Chondrocyte (in vitro differentiated cells): ENCODE results near the gene ODC1. TPM values are rescaled to one million over a fixed set of nuclear protein-coding genes. Genes with fewer than 3 reads are reported as not detected.

Experiments
- DNase-seq: peaks from one replicate; pipeline ENCODE4 v3.0.0; 2021; ENCODE audit warnings: mixed read lengths, low spot score
- H3K27ac Mint-ChIP-seq: one replicate; pipeline ENCODE4 v1.8.0; 2021; ENCODE audit warnings: mild to moderate bottlenecking, moderate library complexity, mixed read lengths; ENCODE audit not compliant: unreplicated experiment
- H3K27me3 Mint-ChIP-seq: 2 replicates; pipeline ENCODE4 v1.8.0; 2021; ENCODE audit warnings: low read depth, mixed read lengths
- H3K36me3 Mint-ChIP-seq: 2 replicates; pipeline ENCODE4 v1.8.0; 2021; ENCODE audit warnings: low read depth, mixed read lengths
- H3K4me1 Mint-ChIP-seq: 2 replicates; pipeline ENCODE4 v1.8.0; 2021; ENCODE audit warnings: low read depth, mild to moderate bottlenecking, mixed read lengths
- H3K4me3 Mint-ChIP-seq: one replicate; pipeline ENCODE4 v1.8.0; 2021; ENCODE audit warnings: mild to moderate bottlenecking, moderate library complexity, mixed read lengths; ENCODE audit not compliant: unreplicated experiment
- H3K9me3 Mint-ChIP-seq: 2 replicates; pipeline ENCODE4 v1.8.0; 2021; ENCODE audit warnings: low read depth, mixed read lengths
- total RNA-seq: library from RNA; stranded (reverse); gene quantifications from 3 replicates; pipeline ENCODE4 v1.2.1, GENCODE V29; 2021
- TF ChIP-seq, protein P1 (sequence below): fragments of 200-600 bp; sonication (generic); IDR thresholded peaks from 2 replicates; pipeline ENCODE4 v1.5.0; 2021; ENCODE audit warnings: antibody characterized with exemption, mild to moderate bottlenecking, moderate library complexity

The ODC1 gene
- total RNA-seq, 1 donor from 2014 or later: 65.3 TPM

- H3K9me3 Mint-ChIP-seq: no peaks in the 10 kb centered on the region
- DNase-seq: peak; percentile 81
- H3K4me1 Mint-ChIP-seq: no peaks in the 10 kb centered on the region
- TF ChIP-seq, protein P1, sequence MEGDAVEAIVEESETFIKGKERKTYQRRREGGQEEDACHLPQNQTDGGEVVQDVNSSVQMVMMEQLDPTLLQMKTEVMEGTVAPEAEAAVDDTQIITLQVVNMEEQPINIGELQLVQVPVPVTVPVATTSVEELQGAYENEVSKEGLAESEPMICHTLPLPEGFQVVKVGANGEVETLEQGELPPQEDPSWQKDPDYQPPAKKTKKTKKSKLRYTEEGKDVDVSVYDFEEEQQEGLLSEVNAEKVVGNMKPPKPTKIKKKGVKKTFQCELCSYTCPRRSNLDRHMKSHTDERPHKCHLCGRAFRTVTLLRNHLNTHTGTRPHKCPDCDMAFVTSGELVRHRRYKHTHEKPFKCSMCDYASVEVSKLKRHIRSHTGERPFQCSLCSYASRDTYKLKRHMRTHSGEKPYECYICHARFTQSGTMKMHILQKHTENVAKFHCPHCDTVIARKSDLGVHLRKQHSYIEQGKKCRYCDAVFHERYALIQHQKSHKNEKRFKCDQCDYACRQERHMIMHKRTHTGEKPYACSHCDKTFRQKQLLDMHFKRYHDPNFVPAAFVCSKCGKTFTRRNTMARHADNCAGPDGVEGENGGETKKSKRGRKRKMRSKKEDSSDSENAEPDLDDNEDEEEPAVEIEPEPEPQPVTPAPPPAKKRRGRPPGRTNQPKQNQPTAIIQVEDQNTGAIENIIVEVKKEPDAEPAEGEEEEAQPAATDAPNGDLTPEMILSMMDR: no peak
- no peaks in the 10 kb centered on the region for H3K27me3 Mint-ChIP-seq
- peaks cover 7% of the 10 kb centered on the region for H3K36me3 Mint-ChIP-seq
- H3K27ac Mint-ChIP-seq: no peak overlapping the region
- H3K4me3 Mint-ChIP-seq: no peak overlapping the region
Observed at GRCh38 chr2:10435820-10436204, 12.3 kb downstream of the ODC1 start.

DNA sequence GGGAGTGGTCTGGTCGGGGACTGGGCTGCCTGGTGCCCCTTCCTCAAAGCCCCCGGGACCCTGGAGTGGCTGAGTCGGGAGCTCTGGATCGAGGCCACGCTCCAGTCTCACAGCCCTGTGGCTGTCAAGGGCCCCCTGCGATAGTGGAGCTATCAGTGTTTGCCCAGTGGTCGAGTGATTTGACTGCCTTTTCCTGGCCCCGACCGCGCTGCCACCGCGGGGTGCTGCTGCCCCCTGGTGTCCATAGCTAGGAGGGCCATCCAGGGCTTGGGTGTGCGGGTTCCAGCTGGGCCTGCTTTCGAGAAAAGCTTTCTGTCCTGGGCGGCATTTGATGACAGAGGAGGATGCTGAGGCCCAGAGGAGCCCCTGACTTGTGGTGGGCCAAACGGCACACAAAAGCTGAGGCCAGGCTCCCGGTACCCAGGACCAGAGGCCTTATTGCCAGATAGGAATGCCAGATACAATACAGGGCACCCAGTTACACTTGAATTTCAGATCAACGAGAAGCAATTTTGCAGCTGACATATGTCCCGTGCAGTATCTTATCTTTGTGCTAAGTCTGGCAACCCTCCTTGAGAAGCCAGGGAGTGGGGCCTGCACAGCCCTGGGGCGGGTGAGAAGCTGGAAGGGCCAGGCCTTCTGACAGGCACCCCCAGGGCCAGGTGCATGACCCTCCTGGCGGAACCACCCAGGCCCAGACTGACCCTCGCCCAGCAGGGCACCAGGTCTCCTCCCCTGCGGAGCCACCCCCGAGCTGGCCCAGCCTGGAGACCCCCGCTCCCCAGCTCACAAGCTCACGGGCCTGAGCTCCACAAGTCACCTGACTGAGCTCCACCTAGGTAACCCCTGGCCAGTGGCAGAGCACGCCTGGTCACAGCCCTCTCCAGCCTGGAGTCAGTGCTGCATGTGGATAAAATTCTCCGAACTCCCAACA, 13.0 kb downstream of the ODC1 start:
- Mint-ChIP-seq H3K27ac (no peak overlapping the region), H3K36me3 (peaks cover 5% of the 10 kb centered on the region), H3K4me3 (no peak overlapping the region), H3K9me3 (no peaks in the 10 kb centered on the region), H3K27me3 (no peaks in the 10 kb centered on the region), H3K4me1 (no peaks in the 10 kb centered on the region)
- peak; percentile 92 for DNase-seq
- TF ChIP-seq, protein P1: peak; percentile 93

GRCh38 chr2:10433947-10434885, 13.9 kb downstream of the ODC1 start:
- Mint-ChIP-seq H3K27me3 (no peaks in the 10 kb centered on the region), H3K36me3 (no peaks in the 10 kb centered on the region), H3K9me3 (no peaks in the 10 kb centered on the region), H3K4me3 (no peak overlapping the region), H3K4me1 (no peaks in the 10 kb centered on the region), H3K27ac (no peak overlapping the region)
- DNase-seq: peak; percentile 81
- TF ChIP-seq, protein P1: no peak

- no peak overlapping the region for H3K4me3 Mint-ChIP-seq
- TF ChIP-seq, protein P1: no peak
- no peaks in the 10 kb centered on the region for H3K27me3 Mint-ChIP-seq
- H3K27ac Mint-ChIP-seq: peak overlapping the region; percentile 50
- DNase-seq: peak; percentile 74
- no peaks in the 10 kb centered on the region for H3K36me3 Mint-ChIP-seq
- no peaks in the 10 kb centered on the region for H3K4me1 Mint-ChIP-seq
- no peaks in the 10 kb centered on the region for H3K9me3 Mint-ChIP-seq
Observed at GRCh38 chr2:10433264-10433946, 14.7 kb downstream of the ODC1 start.
